ENCODE measurements around the gene ITGA7.
"Not testable (repeated sequence)": the region's sequence is repeated elsewhere in the genome, so short reads cannot be mapped to it uniquely, and the experiment has no call there.

The ITGA7 gene

DNA sequence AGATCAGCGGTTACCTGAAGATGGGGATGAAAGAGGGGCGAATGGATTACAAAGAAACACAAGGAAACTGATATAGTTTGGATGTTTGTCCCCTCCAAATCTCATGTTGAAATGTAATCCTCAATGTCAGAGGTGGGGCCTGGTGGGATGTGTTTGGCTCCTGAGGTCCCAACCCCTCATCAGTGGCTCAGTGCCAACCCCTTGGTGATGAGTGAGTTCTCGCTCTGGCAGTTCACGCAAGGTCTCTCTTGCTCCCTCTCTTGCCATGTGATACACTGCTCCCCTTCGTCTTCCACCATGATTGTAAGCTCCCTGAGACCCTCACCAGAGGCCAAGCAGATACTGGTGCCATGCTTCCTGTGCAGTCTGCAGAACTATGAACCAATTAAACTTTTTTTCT is 28.0 kb downstream of the ITGA7 start:
- DNase-seq: no peak

DNA sequence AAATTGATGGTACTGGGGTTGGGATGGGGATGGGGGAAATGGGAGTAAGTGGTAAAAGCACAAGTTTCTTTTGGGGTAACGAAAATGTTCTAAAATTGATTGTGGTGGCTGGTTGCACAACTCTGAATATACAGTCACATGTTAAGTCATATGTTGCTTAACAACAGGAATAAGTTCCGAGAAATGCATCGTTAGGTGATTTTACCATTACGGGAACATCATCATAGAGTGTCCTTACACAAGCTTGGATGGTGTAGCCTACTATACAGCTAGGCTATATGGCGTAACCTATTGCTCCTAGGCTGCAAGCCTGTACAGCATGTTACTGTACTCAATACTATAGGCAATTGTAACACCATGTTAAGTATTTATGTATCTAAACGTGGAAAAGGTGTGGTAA is 31.0 kb downstream of the ITGA7 start:
- DNase-seq: no peak

DNA sequence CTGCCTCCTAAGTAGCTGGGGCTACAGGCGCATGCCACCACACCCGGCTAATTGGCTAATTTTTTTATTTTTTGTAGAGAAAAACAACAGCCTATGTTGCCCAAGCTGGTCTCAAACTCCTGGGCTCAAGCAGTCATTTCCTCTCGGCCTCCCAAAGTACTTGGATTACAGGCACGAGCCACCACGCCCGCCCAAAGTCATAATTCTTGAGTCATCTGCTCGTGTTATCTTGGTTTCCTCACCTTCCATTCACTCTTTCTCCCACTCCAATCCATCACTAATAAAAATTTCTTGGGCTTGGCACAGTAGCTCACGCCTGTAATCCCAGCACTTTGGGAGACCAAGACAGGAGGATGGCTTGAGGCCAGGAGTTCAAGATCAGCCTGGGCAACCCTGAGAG is 32.0 kb downstream of the ITGA7 start:
- DNase-seq: no peak

DNA sequence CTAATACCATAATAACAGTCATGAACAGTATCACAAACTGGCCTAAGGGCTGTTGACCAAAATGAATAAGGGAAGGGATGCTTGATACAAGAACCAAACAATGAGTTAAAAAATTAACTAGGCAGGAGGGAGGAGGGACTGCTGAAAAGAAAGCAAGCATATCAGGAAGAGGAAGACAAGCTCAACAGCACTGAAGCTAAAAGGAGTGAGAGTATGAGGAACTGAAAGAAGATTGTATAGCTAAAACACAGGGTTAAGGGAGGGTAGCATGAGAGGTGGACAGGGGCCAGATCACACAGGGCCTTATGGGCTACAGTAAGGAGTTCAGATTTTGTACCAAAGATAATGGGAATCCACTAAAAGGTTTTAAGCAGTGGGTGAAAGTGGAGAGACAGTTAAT is 34.1 kb downstream of the ITGA7 start:
- no peak for DNase-seq

DNA sequence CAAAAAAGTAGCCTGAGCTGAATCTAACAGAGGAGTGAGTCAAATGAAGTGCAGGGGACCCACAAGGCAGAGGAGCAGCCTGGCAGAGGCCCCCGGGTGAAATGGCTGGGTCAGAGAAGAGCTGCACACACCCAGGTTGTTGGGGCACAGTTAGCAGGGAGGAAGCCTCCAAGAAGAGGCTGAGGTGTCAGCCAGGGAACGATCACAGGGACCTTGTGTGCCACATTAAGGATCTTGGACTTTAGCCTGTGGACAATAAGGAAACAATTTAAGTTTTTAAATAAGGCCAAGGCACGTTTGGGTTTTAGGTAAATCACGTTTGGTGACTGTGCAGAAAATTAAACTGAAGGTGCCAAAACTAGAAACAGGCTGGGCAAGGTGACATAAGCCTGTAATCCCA is 36.0 kb downstream of the ITGA7 start:
- no peak for DNase-seq

DNA sequence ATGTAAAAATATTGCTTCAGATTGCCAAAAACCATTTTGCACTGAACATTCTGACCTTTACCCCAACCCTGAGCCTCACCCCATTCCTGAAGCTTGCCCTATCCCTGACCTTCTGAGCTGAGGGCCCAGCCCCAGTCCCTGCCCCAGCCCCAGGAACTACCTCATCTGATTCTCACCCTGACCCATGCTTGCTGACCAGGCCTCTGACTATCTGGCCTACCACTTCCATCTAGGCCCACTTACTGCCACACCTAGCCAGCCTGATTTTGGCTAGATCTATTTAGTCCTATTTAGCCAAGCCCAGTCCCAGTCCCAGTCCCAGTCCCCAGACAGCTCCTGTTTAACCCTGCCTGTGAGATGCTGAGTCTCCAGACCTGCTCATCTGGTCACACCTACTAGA is 37.4 kb downstream of the ITGA7 start:
- DNase-seq: no peak

DNA sequence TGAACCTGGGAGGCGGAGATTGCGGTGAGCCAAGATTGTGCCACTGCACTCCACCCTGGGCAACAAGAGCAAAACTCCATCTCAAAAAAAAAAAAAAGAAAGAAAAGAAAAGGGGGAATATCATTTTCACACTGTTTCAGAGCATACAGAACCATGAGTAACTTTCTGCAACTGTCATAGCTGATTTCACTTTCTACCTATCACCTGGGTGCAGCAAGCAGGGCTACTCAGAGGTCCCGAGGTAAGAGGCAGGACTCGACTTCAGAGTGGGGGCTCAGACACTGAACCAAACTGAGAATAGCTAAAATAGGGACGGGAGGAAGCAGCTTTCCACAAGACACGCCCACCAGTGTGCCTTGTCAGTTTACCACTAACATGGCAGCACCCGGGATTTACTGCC is 41.2 kb downstream of the ITGA7 start:
- no peak for DNase-seq

DNA sequence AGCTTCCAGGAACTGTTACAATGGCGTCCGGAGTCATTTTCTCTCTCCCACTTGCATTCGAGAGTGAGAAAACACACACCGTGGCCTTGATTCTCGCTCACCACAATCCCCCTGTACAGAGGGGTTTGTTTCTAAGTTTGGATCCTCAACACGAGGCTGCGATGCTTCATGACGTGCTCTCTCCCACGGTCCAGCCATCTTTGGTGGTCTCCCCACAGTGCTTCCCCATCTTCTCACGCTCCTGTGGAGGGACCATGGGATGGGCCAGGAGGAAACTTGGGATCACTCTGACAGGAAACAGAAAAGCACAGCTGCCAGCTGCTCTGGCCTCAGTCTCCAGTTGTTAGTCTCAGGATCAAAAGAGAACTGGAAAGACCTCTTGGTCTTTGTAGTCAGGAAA is 42.9 kb downstream of the ITGA7 start:
- no peak for DNase-seq

DNA sequence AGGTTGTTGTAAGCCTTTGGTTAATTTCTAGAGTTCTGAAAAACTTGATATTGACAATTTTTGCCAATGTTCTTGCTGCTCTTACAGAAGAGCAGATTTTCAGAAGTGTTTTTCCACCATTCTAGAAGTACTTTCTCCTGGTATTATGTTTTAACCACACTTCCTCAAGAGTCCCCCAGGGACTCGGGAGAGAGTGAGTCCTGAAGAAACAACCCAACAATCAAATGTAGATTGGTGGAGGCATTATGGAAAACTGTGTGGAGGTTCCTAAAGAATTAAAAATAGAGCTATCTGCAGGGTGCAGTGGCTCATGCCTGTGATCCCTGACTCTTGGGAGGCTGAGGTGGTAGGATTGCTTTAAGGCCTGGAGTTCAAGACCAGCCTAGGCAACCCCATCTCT is 44.3 kb downstream of the ITGA7 start:
- DNase-seq: no peak

DNA sequence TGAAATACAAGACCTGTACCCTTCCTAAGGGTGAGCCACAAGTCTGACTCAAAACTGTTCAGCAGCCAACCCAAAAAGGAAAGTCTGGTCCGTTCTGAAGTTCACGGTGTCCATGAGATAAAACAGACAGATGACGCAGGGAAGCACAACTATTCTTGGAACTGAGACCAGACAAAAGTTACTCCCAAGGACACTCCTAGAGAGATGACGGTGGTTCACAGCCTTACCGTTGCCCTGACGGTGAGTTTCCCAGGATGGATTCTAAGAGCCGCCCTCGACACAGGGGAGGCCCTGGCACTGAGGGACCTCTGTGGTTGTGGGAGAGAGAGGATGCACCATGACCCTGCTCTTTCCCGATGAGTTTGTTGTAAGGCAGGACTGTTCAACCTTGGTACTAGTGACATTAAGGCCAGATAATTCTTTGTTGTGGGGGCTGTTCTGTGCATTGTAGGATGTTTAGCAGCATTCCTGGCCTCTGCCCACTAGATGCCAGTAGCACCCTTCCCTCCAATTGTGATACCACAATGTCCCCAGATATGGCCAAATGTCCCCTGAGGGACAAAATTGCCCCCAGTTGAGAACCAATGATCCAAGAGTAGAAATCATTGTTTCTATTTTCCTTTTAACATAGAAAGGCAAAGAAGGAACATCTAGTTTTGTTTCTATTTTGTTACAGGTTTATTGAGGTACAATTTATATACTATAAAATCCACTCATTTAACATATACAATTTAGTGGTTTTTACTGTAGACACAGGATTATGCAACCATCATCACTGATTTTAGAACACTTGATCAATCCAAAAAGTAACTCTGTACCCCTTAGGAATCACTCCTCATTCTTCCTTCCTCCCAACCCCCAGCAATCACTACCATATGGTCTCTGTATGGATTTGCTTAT is 48.0 kb downstream of the ITGA7 start:
- DNase-seq: no peak

DNA sequence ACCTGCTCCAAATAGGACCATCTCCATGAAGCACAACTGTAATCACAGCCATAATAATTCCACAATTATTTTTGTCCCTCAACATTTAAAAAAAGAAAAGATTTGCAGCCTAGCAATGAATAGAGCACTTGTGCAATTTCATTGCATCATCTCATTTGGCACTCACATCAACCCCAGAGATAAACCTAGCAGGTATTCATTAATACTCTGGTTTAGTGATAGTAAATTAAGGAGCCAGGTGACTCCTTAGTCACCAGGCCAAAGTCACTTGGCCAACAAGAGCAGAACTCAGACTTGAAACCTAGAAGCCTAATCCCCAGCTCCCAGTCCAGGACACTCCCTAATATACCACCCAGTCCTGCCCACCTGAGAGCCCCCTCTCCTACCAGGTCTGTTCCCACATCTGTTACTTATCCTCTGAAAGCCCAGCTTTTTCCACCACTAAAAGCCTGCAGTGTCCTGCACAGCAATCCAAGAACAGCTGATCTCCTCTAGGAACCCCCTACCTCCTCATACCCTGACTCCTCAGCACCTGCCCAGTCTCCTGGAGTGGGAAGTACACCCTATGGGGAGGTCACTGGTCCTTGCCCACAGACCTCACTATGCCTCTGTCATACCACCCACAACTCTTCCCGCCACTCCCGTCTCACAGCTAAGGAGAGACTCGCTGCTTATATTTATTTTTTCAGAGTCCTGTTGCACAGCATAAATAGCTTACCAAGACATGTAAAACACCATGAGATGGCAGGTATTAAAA is 48.9 kb downstream of the ITGA7 start:
- DNase-seq: no peak

DNA sequence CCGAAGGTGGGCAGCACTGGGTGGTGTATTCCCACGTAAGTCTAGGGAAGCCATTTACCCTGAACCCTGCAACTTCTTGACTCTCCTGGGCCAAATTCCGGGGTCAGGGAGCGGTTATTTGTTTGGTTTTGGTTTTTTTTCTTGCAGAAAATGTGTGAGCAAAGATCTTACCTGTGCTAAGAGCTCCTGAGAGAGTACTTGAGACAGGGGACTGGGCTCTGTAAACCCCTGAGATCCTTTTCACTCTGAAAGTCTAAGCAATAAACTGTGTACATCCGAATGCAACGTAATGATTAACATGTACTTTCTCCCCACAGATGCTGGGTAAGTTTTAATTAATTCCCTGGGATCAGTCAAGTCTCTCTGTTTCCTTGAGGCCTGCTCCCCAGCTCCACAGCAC is 49.5 kb downstream of the ITGA7 start:
- no peak for DNase-seq

DNA sequence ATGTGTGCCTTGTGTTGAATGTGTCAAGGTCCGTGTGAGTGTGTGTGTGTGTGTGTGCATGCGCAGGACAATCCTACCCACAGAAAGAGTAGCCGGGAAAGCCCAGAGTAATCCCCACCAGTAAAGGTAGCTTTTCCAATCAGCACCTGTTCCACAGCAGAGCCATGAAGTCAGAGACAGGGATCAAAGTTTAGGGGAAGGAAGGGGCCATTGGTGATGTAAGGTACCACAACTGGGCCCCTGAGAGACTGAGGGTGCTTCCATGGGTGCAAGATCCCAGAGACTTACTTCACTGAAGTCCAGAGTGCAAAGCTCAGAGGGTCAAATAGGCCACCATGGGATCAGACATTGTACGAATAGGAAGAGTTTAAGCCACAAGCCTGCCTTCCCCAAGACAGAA is 50.5 kb downstream of the ITGA7 start:
- DNase-seq: no peak

DNA sequence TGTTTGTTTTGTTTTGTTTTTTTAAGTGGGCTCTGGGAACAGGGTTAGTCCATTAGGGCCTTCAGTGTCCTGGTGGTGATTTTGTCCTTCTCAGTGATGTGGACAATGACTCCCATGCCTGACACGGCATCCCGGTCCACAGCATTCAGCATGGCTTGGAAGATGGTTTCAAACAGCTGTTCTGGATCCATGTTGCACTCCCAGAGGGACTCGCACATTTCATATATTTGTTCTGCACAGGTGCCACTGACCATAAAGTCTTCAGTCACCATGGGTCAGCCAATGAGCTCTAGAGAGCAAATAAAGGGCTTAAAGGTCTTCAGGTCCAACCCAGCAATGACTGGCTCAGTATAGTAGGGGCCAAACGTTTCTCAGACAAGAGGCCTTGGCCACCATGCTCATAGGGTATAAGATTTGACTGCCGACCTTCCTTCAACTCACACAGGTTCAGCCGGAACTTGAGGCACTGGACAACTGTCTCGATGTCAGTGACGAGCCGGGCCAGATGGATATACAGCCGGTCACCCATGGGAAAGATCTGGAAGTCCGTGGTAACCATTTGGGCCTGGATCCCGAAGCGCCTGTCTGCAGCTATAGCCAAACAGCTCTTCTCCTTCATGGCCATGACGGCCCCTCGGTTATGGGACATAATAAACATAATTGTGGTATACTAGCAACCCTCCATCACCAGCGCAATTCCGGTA is 53.0 kb downstream of the ITGA7 start:
- DNase-seq: no peak

DNA sequence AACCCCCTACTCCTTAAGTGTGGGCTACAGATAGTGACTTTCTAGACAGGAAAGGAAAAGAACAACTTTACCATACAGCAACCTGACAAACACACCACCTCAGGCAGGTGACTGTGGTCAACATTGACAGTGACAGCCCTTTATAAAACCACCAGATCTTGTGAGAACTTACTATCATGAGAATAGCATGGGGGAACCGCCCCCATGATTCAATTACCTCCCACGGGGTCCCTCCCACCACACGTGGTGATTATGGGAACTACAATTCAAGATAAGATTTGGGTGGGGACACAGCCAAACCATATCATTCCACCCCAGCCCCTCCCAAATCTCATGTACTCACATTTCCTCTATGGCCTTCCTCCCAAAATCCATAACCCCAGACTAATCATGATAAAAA is 54.7 kb downstream of the ITGA7 start:
- no peak for DNase-seq

DNA sequence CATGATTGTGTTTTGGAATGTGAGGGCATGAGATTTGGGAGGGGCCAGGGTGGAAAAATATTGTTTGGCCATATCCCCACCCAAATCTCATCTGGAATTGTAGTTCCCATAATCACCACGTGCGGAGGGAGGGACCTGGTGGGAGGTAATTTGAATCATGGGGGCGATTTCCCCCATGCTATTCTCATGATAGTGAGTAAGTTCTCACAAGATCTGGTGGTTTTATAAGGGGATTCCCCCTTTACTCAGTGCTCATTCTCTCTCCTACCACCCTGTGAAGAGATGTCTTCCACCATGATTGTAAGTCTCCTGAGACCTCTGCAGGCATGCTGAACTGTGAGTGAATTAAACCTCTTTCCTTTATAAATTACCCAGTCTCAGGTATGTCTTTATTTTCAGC is 55.4 kb downstream of the ITGA7 start:
- no peak for DNase-seq

DNA sequence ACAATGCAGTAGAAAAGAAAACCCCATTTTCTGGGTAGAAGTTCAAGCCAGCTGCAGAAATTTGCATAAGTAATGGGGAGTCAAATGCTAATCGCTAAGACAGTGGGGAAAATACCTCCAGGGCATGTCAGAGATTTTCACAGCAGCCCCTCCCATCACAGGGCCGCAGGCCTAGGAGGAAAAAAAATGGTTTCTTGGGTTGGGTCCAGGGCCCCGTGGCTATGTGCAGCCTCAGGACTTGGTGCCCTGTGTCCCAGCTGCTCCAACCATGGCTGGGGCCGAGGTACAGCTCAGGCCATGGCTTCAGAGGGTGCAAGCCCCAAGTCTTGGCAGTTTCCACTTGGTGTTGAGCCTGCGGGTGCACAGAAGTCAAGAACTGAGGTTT is 56.4 kb downstream of the ITGA7 start:
- DNase-seq: no peak

DNA sequence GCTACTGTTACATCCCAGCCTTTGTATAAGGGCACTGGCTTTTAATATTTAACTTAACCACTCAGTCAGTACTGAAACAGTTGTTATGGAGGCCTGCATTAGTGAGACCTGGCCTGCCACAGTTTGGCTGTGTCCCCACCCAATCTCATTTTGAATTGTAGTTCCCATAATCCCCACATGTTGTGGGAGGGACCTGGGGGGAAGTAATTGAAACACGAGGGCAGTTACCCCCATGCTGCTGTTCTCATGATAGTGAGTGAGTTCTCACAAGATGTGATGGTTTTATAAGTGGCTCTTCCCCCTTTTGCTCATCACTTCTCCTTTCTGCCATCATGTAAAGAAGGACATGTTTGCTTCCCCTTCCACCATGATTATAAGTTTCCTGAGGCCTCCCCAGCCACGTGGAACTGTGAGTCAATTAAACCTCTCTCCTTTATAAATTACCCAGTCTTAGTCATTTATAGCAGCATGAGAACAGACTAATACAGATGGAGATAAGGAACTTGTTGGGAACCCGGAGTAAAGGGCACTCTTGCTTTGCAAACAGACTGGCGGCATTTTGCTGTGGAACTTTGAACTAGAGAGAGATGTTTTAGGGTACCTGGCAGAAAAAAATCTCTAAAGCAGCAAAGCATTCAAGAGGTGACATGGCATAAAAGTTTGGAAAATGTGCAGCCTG is 56.9 kb downstream of the ITGA7 start:
- DNase-seq: not testable (repeated sequence)

DNA sequence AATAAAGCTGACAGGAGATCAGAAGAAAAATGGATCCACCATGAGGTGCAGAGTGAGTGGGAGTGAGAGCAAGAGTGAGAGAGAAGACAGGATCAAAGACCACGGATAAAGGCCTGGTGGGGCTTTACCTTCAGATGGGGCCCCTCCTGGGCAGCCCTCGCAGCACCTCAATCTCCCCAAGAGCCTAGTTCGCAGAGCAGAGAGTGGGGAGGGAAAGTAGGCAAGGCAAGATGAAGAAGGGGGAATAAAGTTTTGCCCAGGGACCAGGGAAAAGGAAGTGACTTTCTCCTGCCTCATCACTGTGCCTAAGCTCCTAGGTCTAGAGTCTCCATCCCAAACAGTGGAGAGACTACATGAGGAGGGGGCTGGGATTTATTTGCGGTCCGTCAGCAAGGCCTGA is 60.7 kb downstream of the ITGA7 start:
- no peak for DNase-seq

DNA sequence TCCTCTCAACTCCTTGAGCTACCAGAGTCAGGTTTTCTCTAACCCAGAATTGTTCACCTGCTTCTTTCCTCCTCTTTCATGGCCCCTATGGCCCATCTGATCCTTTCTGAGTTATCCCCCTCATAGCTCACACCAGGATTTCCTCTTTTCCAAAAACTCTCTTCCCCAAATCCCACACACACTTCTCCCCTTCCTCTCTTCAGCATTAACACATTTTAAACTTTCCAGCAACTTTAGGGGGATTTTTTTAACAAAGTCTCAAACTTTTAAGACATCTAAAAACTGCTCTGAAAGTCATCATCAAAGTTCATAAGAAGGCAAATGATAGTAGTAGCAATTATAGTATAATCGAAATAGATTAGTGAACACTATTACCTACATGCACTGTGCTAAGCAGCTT is 63.1 kb downstream of the ITGA7 start:
- DNase-seq: no peak

DNA sequence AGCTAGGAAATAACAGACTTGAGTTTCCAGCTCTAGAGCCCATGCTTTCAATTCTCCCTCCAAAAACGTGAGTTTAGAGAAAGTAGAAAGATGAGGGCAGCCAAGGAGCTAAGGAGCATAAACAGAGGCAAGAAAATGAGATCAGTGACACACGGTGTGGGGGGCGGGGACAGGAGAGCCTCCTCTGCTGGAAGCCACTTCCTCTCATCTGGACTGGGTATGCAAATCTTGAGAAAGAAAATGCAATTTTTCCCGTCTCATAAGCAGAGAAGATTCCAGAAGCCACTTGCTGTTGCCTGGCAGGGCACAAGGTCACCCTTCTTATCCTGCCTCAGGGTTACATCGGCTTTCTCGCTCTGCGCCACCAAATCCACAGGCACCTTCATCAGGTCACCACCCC is 65.0 kb downstream of the ITGA7 start:
- DNase-seq: no peak

DNA sequence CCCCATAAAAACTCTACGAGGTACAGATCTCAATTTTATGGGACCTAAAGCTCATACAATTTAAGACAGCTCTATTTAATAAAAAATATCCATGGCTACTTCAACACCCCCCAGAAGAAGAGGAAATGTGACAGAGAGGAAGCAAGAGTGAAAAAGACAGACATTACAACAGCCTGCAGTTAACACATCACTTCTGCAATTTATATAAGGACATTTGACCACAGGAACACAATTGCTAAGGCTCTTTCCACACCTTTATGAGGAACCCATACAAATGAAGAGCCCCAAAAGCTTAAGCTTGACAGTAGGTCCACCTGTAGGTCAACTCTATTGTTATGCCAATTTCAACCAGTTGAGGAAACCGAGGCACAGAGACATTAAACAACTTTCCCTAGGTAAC is 65.4 kb downstream of the ITGA7 start:
- DNase-seq: no peak

DNA sequence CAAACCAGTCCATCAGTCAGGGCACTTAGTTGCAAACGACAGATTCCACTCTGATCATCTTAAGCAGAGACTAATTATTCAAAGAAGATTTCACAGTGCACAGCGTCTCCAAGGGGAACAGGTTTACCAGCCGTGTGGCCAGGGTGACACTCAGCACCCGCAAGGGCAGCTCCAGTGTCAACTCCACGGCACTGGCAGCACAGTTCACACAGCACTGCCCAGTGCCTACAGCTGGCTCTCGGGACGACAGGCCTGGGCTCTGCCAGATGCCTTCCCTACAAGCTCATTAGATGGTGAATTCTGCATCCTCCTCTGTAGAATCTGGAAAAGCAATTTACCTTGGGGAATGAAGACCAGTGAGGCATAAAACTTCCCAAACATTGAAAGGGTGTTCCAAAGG is 66.1 kb downstream of the ITGA7 start:
- DNase-seq: no peak
